ELR (cell line): ENCODE measurements around the gene ABCC10.
"Not testable (repeated sequence)": the region's sequence is repeated elsewhere in the genome, so short reads cannot be mapped to it uniquely, and the experiment has no call there.

Source experiments
- DNase-seq: peaks from one replicate; pipeline ENCODE4 v3.0.0-alpha.2; 2015; ENCODE audit warnings: low read depth

ABCC10 gene

GRCh38 chr6:43427406-43428111 lies at the start of gene ABCC10:
Gene ABCC10, plus strand, starts transcription at chr6:43427541. Its CDS starts 438 bp downstream, at chr6:43427979.
- peak; percentile 96 for DNase-seq

- no peak for DNase-seq
Observed at GRCh38 chr6:43377710-43378229, 49.6 kb upstream of the ABCC10 start.

GRCh38 chr6:43378631-43379030 lies 48.7 kb upstream of the ABCC10 start:
- no peak for DNase-seq

DNA sequence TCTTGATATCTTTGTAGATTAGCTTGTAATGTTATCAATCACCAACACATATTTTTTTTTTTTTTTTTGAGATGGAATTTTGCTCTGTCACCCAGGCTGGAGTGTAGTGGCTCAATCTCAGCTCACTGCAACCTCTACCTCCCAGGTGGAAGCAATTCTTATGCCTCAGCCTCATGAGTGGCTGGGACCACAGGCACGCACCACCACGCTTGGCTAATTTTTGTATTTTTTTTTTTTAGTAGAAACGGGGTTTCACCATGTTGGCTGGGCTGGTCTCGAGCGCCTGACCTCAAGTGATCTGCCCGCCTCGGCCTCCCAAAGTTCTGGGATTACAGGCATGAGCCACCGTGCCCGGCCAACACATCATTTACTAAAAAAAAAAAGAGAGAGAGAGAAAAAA lies 46.5 kb upstream of the ABCC10 start:
- not testable (repeated sequence) for DNase-seq

DNA sequence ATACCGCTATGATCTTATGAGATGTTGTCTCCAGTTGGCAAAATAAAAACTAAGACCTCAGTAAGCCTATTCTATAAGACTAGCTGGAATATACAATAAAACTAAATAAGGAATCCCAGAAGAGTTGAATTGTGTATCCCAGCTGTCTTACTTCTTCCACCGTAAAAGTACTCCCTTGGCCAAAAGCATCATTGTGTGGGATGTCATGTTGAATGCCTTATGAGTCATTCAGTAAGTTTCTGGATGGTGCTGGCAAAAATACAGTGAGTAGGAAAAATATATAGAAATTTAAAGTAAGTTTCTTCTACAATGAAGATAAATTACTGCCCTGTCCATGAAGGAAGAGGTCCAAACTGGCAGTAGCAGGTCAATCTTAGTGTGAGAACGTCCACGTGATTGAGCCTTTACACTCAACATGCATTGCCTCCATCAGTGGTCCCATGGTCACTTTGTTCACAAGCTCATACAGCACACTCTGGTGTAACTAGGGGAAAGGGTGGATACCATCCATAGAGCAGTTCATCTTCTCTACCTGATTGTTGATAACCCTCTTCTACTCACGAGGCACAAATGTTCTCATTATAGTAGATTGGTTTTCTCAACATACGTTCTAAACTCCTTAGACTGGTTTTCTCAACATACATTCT lies 44.2 kb upstream of the ABCC10 start:
- peak; percentile 66 for DNase-seq

DNA sequence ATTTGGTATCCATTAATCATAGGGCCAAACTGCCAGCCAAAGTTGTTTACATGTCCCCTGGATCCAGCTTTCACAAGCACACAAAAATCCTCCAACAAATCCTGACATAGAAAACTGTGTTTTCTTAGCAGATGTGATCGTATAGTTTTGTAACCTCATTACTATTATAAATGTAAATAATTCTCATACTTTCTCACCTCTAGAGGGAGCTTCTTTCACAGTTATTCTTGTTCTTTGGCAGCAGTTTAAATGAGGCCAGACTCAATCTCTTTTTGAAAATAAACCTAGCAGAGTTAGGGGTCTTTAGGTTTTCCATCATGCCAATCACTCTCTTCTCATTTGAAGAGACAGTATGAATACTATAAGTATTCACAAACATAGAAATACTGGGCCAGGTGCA lies 40.8 kb upstream of the ABCC10 start:
- DNase-seq, result no peak

- no peak for DNase-seq
Observed at GRCh38 chr6:43389730-43390295, 37.5 kb upstream of the ABCC10 start.

DNA sequence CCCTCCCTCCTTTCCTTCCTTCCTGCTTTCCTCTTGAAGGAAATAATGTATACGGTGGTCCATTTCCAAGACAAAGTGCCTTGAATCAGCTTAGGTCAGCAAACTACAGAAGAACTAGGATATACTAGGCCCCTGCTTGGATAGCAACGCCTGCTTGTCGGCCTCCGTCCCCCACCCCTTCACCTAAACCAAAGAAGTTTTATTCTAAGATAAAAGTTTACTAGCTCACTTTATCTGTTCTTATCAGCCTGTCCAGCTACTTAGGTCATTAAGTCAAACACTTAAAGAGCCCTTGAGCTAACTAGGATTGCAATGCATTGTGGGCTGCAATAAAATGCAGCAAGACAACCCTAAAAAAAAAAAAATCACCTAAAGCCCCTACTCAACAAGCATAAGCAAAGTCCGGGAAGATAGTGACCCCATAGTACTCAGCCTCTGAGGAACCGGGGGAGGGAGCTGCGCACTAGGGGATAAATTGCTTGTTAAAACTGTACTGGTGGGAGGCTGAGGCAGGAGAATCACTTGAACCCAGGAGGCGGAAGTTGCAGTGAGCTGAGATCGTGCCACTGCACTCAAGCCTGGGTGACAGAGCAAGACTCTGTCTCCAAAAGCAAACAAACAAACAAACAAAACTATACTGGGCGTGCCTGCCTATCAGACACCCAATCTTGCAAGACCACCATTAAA lies 36.4 kb upstream of the ABCC10 start:
- not testable (repeated sequence) for DNase-seq

DNA sequence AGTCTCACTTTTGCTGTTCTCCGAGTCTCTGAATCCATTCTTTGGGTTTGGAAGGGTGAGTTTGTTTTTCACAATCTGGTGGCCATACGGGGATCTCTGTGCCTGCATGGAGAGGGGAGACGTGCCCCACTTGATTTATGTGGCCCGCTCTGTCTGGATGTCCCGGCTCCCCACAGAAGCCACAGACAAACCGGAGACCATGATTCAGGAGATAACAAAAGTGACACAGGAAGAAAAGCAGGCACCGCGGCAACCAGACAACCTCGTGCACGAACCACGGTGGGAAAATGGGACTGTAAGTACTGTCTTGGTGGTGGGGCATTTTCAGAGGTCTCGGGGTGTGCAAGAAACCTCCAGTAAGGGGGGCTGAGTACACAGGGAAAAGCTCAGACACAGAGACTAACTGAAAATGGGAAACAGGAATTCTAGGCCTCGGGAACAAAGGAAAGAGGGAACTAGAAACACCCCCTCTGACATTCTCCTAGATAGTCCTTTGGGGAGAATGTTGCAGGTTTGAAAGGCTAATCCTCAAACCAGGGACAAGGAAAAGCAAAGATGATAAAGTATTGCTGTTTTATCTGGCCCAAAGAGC lies 35.8 kb upstream of the ABCC10 start:
- no peak for DNase-seq

DNA sequence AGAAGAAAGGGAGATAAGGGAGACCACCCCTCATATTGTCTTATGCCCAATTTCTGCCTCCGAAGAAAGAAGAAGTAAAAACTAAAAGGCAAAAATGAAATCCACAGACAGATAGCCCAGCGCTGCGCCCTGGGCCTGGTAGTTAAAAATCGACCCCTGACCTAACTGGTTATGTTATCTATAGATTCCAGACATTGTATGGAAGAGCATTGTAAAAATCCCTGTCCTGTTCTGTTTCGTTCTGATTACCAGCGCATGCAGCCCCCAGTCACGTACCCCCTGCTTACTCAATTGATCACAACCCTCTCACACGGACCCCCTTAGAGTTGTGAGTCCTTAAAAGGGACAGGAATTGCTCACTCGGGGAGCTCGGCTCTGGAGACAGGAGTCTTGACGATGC lies 34.2 kb upstream of the ABCC10 start:
- not testable (repeated sequence) for DNase-seq

GRCh38 chr6:43393602-43394001 lies 33.7 kb upstream of the ABCC10 start:
- no peak for DNase-seq

GRCh38 chr6:43394982-43395381 lies 32.4 kb upstream of the ABCC10 start:
- DNase-seq, result no peak

DNA sequence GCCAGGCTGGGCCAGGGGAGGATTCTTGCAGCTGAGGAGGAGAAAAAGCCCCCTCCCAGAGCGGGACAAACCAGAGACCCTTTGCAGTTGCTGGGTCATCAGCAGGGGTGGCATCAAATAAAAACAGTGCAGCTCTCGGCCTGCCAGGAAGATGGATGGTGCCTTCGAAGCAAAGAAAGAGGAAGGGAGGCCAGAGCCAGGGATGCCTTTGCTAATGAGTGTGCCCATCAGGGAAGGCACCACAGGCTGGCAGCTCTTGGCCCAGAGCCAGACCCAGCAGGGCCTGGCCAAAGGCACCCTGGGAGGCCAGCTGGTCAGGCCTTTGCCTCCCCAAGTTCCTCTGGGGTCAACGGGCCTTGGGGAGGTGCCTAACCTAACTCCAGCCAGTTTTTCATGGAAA lies 31.6 kb upstream of the ABCC10 start:
- DNase-seq, result no peak

GRCh38 chr6:43396408-43397149 lies 30.8 kb upstream of the ABCC10 start:
- no peak for DNase-seq

DNA sequence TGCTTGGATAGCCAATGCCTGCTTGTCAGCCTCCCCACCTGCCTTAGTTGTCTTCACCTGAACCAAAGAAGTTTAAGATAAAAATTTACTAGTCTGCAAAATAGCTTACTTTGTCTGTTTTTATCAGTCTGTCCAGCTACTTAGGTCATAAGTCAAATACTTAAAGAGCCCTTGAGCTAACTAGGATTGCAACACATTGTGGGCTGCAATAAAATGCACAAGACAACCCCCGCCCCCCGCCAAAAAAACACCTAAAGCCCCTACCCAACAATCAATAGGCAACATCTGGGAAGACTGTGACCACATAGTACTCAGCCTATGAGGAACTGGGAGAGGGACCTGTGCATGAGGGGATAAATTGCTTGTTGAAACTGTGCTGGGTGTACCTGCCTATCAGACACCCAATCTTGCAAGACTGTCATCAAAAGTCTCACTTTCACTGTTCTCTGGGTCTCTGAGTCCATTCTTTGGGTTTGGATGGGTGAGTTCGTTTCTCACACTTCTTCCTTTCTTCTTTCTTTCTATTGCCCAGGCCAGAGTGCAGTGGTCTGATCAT lies 27.3 kb upstream of the ABCC10 start:
- DNase-seq, result no peak

DNA sequence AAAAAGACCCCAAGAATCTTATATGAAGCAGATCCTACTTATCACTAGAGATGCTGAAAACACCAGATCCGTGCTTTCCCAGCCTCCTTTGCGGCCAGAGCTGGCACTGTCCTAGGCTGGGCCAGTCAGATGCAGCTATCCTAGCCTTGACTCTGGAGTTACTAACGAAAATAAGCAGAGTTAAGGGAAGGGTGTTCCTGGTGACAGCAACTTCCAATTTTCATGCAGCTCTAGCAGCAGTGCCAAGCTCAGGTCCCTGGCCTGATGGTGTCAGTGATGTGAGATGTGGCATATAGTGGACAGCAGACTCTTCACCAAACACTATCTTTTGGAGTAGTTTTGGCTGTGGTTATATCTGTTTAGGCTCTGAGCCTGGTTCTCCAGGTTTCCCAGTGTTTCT lies 25.6 kb upstream of the ABCC10 start:
- DNase-seq, result no peak

DNA sequence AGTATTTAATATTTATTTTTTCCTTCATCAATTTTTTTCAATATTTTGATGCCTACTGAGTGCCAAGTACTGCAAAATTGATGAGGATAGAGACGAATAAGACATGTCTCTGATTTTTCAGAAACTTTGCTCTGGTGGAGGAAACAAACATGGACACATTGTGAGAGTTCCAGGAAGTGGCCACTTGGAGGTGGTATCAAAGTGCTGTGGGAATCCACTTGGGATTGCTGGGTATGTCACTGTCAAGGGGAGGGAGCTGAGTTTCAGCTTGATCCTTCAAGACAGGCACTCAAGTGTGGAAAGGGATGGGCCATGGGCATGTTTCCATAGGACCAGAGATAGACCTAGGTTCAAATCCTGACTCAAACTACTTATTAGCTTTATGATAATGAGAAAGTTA lies 24.5 kb upstream of the ABCC10 start:
- DNase-seq, result peak; percentile 20

- peak; percentile 57 for DNase-seq
Observed at GRCh38 chr6:43405354-43405753, 22.0 kb upstream of the ABCC10 start.

DNA sequence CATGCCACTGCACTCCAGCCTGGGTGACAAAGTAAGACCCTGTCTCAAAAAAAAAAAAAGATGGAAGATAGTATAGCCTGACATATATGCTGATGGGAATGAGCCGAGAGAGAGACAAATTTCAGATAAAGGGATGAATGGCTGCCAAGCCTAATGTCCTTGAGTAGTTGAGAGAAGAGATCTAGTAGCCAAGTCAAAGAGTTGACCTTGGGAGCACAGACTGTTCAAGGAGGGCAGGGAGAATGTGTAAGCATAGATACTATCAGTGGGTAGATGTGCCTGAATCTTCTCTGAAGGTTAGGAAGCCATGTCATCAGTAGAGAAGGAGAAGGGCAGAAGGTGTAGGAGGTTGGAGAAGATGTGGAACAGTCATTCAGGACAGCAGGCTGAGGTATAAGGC lies 20.0 kb upstream of the ABCC10 start:
- DNase-seq, result no peak

DNA sequence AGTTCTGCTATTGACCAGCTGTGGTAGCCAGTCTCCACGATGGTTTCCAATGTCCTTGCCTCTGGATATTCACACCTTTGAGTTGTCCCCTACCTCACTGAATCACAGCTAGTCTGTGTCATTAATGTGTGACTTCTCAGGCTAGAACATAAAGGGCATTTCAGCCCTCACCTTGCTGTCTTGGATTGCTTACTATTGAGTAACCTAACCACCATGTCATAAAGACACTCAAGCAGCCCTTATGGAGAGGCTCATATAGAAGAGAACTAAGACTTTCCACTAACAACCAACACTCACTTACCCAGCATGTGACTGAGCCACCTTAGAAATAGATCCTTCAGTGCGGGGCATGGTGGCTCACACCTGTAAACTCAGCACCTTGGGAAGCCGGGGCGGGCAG lies 19.1 kb upstream of the ABCC10 start:
- no peak for DNase-seq

DNA sequence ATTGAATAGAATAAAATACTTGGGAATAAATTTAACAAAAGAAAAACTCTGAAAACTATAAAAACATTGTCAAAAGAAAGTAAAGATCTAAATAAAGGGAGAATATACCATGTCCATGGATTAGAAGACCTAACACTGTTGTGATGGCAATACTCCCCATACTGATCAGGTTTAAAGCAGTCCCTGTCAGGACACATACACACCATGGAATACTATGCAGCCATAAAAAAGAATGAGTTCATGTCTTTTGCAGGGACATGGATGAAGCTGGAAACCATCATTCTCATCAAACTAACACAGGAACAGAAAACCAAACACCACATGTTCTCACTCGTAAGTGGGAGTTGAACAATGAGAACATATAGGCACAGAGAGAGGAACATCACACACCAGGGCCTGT lies 16.6 kb upstream of the ABCC10 start:
- not testable (repeated sequence) for DNase-seq
